HG03196 (cell line): ENCODE measurements around the gene ACKR2.

Experiments used
- ATAC-seq: cut with Tn5 transposase; IDR thresholded peaks from one replicate; pipeline ENCODE4 v1.9.1; 2021; ENCODE audit not compliant: unreplicated experiment

Gene ACKR2

GRCh38 chr3:42884324-42884723, 75.1 kb downstream of the ACKR2 start:
- no peak for ATAC-seq

GRCh38 chr3:42886294-42886822, 77.1 kb downstream of the ACKR2 start:
- ATAC-seq: no peak

GRCh38 chr3:42887084-42887483, 77.8 kb downstream of the ACKR2 start:
- ATAC-seq: no peak

GRCh38 chr3:42891042-42891441, 81.8 kb downstream of the ACKR2 start:
- ATAC-seq: no peak

GRCh38 chr3:42892169-42892568, 82.9 kb downstream of the ACKR2 start:
- no peak for ATAC-seq

GRCh38 chr3:42892807-42893206, 83.6 kb downstream of the ACKR2 start:
- ATAC-seq: no peak

- no peak for ATAC-seq
Measured at GRCh38 chr3:42894698-42895579, 85.7 kb downstream of the ACKR2 start.

GRCh38 chr3:42895580-42895868, 86.3 kb downstream of the ACKR2 start:
- no peak for ATAC-seq

GRCh38 chr3:42898896-42899675, 89.8 kb downstream of the ACKR2 start:
- no peak for ATAC-seq

- no peak for ATAC-seq
Measured at GRCh38 chr3:42900226-42901072, 91.2 kb downstream of the ACKR2 start.

- ATAC-seq: no peak
Measured at GRCh38 chr3:42901073-42901415, 91.8 kb downstream of the ACKR2 start.

GRCh38 chr3:42902257-42902656, 93.0 kb downstream of the ACKR2 start:
- ATAC-seq: no peak

- no peak for ATAC-seq
Measured at GRCh38 chr3:42904076-42904475, 94.8 kb downstream of the ACKR2 start.

- ATAC-seq: no peak
Measured at GRCh38 chr3:42905740-42906069, 96.5 kb downstream of the ACKR2 start.

GRCh38 chr3:42906070-42906847, 97.0 kb downstream of the ACKR2 start, which contains the start of gene ZNF662:
TSS of gene ZNF662 (plus strand) at chr3:42906142. CDS start at chr3:42908115, 1,973 bp downstream.
- no peak for ATAC-seq

GRCh38 chr3:42906848-42907183, 97.6 kb downstream of the ACKR2 start:
- no peak for ATAC-seq

GRCh38 chr3:42908675-42909074, 99.4 kb downstream of the ACKR2 start:
- no peak for ATAC-seq

GRCh38 chr3:42911551-42911950, 102.3 kb downstream of the ACKR2 start:
- no peak for ATAC-seq

- no peak for ATAC-seq
Measured at GRCh38 chr3:42914771-42915515, 105.7 kb downstream of the ACKR2 start.
